ENCODE data around the gene DAZAP2.

DNA sequence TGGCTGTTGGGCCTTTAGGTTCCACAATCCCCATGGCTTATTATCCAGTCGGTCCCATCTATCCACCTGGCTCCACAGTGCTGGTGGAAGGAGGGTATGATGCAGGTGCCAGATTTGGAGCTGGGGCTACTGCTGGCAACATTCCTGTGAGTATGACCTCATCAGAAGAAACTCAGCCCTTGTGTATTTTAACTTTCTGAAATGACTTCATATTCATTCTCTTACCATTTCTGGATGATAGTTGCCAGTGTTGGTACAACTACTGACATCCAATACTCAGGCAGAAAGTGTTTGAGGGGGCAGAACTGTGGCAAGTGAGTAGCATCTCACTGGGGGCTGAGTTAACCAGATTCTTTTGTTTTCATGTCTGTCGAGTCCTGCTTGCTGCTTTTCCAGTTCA lies 2.3 kb downstream of the DAZAP2 start:
- no peak for TF ChIP-seq ZNF717 (CRISPR knock-in tag; IDR thresholded peaks at IDR 0.05)
- TF ChIP-seq, protein P1, sequence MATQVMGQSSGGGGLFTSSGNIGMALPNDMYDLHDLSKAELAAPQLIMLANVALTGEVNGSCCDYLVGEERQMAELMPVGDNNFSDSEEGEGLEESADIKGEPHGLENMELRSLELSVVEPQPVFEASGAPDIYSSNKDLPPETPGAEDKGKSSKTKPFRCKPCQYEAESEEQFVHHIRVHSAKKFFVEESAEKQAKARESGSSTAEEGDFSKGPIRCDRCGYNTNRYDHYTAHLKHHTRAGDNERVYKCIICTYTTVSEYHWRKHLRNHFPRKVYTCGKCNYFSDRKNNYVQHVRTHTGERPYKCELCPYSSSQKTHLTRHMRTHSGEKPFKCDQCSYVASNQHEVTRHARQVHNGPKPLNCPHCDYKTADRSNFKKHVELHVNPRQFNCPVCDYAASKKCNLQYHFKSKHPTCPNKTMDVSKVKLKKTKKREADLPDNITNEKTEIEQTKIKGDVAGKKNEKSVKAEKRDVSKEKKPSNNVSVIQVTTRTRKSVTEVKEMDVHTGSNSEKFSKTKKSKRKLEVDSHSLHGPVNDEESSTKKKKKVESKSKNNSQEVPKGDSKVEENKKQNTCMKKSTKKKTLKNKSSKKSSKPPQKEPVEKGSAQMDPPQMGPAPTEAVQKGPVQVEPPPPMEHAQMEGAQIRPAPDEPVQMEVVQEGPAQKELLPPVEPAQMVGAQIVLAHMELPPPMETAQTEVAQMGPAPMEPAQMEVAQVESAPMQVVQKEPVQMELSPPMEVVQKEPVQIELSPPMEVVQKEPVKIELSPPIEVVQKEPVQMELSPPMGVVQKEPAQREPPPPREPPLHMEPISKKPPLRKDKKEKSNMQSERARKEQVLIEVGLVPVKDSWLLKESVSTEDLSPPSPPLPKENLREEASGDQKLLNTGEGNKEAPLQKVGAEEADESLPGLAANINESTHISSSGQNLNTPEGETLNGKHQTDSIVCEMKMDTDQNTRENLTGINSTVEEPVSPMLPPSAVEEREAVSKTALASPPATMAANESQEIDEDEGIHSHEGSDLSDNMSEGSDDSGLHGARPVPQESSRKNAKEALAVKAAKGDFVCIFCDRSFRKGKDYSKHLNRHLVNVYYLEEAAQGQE (IDR thresholded peaks at IDR 0.05; ENCODE audit: borderline replicate concordance): no peak
- TF ChIP-seq, protein P1 (CRISPR knock-in tag; IDR thresholded peaks at IDR 0.05; ENCODE audit: low read depth): no peak
- TF ChIP-seq, protein P2, sequence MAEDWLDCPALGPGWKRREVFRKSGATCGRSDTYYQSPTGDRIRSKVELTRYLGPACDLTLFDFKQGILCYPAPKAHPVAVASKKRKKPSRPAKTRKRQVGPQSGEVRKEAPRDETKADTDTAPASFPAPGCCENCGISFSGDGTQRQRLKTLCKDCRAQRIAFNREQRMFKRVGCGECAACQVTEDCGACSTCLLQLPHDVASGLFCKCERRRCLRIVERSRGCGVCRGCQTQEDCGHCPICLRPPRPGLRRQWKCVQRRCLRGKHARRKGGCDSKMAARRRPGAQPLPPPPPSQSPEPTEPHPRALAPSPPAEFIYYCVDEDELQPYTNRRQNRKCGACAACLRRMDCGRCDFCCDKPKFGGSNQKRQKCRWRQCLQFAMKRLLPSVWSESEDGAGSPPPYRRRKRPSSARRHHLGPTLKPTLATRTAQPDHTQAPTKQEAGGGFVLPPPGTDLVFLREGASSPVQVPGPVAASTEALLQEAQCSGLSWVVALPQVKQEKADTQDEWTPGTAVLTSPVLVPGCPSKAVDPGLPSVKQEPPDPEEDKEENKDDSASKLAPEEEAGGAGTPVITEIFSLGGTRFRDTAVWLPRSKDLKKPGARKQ (CRISPR knock-in tag; IDR thresholded peaks at IDR 0.05): no peak
- TF ChIP-seq, protein P3, sequence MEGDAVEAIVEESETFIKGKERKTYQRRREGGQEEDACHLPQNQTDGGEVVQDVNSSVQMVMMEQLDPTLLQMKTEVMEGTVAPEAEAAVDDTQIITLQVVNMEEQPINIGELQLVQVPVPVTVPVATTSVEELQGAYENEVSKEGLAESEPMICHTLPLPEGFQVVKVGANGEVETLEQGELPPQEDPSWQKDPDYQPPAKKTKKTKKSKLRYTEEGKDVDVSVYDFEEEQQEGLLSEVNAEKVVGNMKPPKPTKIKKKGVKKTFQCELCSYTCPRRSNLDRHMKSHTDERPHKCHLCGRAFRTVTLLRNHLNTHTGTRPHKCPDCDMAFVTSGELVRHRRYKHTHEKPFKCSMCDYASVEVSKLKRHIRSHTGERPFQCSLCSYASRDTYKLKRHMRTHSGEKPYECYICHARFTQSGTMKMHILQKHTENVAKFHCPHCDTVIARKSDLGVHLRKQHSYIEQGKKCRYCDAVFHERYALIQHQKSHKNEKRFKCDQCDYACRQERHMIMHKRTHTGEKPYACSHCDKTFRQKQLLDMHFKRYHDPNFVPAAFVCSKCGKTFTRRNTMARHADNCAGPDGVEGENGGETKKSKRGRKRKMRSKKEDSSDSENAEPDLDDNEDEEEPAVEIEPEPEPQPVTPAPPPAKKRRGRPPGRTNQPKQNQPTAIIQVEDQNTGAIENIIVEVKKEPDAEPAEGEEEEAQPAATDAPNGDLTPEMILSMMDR (IDR thresholded peaks at IDR 0.05 in 2 of 3, conservative IDR thresholded peaks at IDR 0.05 in 1 of 3; ENCODE audit: insufficient read depth in 2 of 3, low read depth in 1 of 3, low read length in 3 of 3): no peak
- no peak for TF ChIP-seq ESRRA (IDR thresholded peaks at IDR 0.05; ENCODE audit: borderline replicate concordance, low read depth)
- no peak for TF ChIP-seq EZH2 (IDR thresholded peaks at IDR 0.05; ENCODE audit: borderline replicate concordance, low read depth, low read length)
- TF ChIP-seq MXI1 (IDR thresholded peaks at IDR 0.05; ENCODE audit: low read depth, low read length): no peak
- TF ChIP-seq, protein P4, sequence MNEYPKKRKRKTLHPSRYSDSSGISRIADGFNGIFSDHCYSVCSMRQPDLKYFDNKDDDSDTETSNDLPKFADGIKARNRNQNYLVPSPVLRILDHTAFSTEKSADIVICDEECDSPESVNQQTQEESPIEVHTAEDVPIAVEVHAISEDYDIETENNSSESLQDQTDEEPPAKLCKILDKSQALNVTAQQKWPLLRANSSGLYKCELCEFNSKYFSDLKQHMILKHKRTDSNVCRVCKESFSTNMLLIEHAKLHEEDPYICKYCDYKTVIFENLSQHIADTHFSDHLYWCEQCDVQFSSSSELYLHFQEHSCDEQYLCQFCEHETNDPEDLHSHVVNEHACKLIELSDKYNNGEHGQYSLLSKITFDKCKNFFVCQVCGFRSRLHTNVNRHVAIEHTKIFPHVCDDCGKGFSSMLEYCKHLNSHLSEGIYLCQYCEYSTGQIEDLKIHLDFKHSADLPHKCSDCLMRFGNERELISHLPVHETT (CRISPR knock-in tag; conservative IDR thresholded peaks at IDR 0.05 in 1 of 2, IDR thresholded peaks at IDR 0.05 in 1 of 2): no peak

Data from K562 (cell line).